Activated gamma-delta T cell treated with anti-CD3 and anti-CD28 coated beads, Interleukin-2, amount 50 U/mL, for 16 hours (primary cell): ENCODE measurements around the gene ASZ1.

Source experiments
- DNase-seq: peaks from one replicate; pipeline ENCODE4 v3.0.0-alpha.2; 2020; ENCODE audit warnings: low read depth

Gene ASZ1

GRCh38 chr7:117346161-117346560 lies 81.1 kb downstream of the ASZ1 start:
- no peak for DNase-seq

DNA sequence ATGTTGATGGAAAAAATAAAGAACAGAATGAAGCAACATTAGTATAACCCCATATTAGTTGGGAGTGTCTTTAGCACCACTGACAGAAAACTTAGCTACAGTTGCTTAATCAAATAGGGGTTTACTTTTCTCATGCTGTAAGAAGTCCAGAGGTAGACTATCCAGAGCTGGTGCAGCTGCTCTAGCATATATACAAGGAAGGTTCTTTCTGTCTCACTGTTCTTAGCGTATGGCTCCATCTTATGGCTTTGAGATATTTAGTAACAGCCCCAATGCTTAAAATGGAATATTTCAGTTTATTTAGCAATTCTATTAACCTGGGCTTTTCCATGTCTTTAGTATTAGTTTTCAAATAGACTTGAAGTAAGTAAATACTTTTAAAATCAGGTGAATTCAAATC lies 89.3 kb downstream of the ASZ1 start:
- DNase-seq: no peak

DNA sequence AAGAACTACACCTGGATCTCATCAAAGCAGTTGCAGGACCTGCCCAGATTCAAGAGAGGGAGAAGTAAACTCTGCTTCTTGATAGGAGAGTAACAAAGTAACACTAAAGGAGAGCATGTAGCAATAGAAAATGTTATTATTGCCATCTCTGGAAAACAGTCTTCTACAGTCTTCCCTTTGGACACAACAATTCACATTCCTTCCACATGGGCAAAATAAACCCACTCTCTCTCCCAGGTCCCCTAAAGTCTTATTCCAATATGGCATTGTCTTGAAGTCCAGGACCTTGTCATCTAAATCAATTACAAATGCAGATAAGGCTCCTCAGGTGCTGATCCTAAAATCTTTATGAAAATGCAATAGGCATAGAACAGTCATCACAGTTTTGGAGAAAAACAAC lies 94.1 kb downstream of the ASZ1 start:
- no peak for DNase-seq

DNA sequence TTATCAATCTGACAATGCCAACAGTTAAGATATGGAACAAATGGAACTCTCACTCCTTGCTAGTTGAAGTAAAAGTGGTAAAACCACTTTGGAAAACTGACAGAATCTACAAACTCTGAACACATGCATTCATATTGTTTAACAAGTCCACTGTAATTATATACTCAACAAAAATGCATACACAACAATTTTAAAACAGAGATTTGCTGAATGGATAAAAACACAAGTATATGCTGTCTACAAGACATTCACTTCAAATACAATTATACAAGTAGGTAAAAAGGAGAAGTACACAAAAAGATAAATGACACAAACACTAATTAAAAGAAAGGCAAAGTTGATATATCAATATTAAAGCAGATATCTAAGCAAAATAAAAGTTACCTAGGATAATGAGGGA lies 95.3 kb downstream of the ASZ1 start:
- DNase-seq: no peak

GRCh38 chr7:117325836-117326235 lies 101.5 kb downstream of the ASZ1 start:
- no peak for DNase-seq

DNA sequence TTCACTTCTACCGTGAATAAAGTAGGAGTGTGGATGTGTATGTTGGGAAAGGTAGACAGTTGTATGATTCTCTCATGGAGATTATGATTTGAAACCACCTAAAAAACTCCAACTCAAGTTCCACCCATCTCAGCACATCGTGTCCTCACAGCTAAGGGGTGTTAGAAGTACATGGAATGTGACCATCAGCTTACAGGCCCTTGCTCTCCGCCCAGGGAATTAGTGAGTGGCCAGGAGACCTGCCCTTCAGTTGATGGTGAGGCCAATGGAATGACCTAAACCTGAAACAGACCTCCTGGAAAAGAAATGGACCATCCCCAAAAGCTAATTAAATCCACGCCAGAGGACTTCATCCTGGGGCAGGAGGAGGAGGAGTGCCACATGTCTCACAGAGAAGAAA lies 102.3 kb downstream of the ASZ1 start:
- DNase-seq: no peak

DNA sequence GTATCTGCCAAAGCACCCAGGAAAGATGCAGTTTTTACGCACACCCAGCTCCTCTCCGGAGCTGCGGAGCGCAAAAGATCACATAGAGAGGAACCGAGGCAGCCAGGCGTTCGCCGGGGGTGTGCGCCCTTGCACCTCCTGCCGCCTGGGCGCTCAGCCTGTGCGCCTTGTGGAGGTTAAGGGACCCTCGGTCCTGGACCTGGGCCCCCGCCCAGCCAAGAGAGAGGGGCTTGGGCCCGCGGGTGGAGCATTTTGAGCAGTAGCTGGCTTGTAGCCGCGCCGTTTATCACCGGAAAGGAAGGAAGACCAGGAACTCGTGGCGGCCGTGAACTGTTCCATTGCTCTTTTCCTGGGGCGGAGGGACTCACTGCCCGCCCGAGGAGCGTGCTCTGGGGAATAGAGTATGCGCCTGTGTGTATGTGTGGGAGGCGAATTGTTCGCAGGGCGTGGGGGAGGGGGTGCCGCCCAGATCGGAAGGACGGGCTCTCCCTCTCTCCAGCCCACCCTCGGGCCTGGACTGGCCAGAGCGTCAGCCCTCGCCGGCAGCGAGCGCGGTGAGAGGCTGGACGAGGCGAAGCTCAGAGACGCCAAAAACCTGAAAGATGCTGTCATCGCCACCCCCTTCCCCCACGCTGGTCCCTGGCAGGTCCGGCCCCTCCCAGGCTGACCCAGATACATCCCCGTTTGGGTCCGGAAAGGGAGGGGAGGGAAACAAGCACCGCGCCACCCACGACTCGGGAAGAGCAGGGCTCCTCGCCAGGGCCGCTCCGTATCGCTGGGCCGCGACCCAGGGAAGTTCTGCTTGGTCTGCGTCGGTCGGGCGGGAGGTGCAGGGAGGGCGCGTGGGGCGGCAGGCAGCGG lies 103.2 kb downstream of the ASZ1 start:
- DNase-seq: no peak

GRCh38 chr7:117323305-117323850 lies 103.9 kb downstream of the ASZ1 start:
- no peak for DNase-seq

- DNase-seq: no peak
Observed at GRCh38 chr7:117322741-117323304, 104.5 kb downstream of the ASZ1 start, which contains the start of gene WNT2. Gene WNT2 (minus strand): TSS chr7:117323058. CDS start chr7:117322989, 69 bp downstream.

DNA sequence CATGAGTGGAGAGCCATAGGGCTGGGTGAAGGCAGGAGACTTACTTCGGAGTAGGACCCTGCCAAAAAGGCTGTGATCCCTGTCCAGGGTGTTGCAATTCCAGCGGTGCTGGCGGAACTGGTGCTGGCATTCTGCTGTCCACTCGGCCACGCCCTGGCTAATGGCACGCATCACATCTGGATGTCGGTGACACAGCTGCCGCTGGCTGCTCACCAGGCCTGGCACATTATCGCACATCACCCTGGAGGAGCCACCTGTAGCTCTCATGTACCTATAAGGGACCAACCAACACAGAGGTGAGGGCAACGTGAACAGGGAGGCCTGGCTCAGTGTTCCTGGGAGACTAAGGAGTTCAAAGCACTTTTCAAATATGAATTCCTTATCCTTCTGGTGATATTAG lies 106.8 kb downstream of the ASZ1 start:
- DNase-seq: no peak

- no peak for DNase-seq
Observed at GRCh38 chr7:117319181-117319580, 108.1 kb downstream of the ASZ1 start.

DNA sequence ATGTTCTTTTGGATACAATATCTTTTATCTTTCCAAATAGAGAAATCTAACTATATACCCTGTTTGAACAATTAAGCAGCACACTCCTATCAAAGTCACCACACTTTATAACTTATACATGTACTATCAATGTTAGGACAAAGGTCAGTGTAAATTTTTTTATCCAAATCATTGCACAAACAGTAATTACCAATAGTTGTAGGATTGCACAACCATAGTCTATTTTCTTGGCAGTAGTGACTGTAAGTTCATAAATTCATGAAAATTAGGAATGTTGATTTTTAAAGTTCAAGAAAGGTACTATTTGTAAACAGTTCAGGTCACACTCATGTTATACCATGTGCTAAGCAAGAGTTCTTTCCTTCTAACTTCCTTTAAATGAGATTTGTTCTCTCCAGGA lies 113.7 kb downstream of the ASZ1 start:
- DNase-seq: no peak
